ENCODE measurements around the gene PRIMPOL.
"Not testable (repeated sequence)": the region's sequence is repeated elsewhere in the genome, so short reads cannot be mapped to it uniquely, and the experiment has no call there.

The PRIMPOL gene

DNA sequence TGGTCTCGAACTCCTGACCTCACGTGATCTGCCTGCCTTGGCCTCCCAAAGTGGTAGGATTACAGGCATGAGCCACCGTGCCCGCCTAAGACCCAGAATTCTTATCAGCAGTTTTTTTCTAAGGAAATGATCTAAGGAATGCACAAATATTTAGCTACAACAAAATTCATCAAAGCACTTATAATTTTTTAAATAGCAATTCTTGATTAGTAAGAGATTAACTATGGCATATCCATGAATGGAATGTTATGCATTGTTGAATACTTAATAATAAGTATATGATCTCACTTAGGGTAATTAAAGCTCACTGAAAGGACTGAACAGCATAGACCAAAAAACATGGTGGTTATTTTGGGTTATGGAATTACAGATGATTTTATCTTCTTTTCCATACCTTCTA is 66.0 kb downstream of the PRIMPOL start:
- DNase-seq = no peak

DNA sequence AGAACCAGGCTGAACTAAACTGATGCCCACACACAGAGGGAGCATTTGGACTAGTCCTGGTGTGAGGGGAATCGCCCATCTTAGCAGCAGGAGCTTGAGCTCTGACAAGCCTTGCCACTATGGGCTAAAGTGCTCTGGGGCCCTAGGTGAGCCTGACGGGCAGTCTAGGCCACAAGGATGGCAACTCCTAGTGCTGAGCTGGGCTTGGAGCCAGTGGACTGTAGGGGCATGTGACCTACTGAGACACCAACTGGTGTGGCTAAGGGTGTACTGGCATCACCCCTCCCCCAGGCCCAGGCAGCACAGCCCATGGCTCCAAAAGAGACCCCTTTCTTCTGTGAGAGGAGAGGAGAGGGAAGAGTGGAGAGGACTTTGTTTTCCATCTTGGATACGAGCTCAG is 69.9 kb downstream of the PRIMPOL start:
- no peak for DNase-seq

DNA sequence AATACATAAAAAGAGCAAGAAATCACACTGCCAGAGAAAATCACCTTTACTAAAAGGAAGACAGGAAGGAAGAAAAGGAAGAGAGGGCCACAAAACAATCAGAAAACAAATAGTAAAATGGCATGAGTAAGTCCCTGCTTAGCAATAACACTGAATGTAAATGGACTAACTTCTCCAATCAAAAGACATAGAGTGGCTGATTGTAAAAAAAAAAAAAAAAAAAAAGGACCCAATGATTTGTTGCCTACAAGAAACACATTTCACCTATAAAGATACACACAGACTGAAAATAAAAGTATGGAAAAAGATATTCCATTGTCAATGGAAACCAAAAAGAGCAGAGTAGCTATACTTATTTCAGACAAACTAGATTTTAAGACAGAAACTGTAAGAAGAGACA is 71.7 kb downstream of the PRIMPOL start:
- no peak for DNase-seq

DNA sequence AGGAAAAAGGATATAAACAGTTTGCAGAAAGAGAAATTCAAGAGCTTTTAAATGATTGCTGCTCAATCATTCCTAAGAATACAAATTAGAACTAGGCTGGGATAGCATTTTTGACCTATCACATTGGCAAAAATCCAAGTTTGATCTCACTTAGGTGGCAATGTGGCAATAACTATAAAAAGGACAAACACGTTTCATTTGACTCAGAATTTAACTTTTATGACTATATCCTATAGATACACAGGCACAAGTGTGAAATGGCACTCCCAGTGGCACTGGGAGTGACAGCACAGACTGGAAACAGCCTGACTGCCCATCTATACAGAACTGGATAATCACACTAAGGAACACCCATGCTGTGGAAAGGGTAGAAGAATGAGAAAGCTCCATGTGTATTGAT is 73.3 kb downstream of the PRIMPOL start:
- DNase-seq = no peak

DNA sequence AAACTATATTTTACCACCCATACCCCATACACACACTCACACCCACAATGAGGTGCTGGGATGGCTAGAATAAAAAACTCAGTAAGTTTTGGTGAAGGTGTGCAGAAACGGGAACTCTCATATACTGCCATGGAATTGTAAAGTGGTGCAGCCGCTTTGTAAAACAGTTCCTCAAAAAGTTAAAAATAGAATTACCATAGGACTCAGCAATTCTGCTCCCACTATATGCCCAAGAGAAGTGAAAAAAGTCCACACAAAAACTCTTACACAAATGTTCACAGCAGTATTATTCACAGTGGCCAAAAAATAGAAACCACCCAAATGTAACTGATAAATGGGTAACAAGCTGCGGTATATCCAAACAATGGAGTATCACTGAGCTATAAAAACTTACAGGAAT is 77.9 kb downstream of the PRIMPOL start:
- no peak for DNase-seq

DNA sequence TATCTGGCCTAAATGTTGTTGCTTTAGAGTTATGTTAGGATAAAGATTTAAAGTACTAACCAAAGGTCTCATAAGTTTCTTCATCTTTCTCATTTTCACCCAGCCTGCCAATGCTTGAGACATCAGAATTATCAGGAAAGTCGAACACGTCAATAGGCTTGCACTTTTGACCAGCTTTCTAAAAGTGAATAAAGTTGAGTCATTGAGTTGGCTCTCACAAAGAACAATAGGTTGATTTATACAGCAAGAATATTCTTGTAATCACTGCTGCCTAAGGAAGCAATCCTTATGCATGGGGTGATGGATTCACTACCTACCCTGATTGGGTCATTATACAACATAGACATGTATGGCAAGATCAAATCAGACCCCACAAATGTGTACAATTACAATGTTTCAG is 79.3 kb downstream of the PRIMPOL start:
- no peak for DNase-seq

DNA sequence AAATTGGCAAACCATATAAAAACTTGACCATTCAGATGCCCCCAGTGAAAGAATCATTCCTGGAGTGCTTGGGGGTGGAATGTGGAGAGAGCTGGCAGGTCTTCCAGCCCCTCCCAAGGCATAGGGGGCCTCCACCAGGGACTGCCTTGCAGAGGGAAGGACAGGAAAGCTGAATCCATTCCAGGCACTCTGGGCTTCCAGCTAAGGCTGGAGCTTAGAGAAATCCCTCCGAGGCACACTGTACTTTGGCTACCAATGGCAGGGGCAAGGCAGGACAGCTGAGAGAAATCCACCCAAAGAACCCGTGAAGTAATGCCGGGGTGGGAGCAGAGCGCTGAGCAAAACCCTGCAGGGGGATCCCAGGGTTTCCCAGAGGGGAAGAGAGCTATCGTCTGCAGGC is 80.4 kb downstream of the PRIMPOL start:
- no peak for DNase-seq

DNA sequence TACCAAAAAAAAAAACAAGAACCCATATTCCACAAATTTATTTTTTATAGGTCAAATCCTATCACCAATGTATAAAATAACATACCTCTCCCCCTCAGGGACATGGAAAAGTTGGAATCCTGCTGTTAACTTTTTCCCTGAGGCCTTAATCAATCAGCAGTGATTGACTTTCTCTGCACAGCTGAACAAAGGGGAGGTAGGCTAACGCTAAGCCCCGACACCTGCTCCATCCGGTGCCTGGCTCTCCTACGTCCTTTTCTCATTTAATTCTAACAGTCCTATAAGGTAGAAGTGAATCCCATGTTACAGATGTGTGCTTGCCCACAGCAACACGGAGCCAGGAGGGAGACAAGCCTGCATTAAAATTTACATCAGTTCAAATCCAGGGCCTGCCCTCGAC is 81.5 kb downstream of the PRIMPOL start:
- DNase-seq = no peak

DNA sequence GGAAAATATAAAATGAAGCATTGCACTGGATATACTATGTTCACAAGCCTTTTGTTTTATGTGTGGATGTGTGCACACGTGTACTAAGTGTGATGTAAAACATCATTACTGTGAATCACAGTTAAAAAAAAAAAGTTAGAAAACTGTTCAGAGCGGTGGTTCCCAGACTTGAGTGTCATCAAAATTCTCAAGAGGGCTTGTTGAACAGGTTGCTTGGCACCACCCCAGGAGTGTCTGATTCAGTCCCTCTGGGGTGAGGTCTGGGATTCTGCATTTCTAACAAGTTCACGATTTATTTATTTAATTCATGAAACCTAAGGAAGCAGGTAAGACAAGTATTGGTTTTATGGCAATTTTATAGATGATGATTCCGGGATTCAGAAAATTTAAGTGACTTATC is 82.6 kb downstream of the PRIMPOL start:
- no peak for DNase-seq

DNA sequence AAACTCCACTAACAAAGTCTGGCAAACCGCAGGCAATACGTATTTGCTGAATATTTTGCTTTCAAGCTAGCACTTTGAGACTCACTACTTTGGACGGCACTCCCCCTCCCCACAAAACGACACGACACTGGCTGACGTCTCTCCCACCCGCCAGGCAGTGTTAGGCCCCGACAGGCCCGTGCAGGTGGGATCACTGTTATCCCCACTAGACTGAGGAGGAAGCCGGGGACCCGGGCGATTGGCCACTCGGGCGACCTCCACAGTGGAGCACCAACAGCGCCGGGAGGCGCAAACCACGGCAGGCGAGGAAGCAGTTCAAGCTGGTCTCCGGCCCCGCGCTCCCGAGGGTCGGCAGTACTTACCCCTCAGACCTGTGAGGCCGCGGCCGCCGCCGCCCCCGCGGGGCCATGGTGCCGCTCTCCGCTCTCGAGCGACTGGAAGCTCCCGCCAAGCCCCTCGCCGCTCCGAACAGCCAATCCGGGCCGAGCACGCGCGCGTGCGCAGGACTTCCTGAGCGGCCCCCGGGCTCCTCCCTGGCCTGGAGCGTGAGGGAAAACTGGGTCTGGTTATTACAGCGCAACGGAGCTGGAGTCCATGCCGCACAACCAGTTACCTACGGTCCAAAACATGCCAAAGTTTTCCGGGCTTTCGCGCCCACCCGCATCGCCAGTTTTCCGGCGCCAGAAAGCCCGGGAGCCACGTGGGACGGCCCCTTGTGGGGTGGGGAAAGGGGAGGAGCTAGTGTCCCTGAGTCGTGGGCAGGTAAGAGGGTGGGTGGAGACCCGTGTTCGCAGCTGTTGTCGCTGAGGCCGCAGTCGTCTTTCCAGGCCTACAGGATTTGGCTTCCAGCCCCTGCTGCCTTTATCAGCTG is 84.4 kb downstream of the PRIMPOL start, which contains the start of gene CENPU:
Gene CENPU, minus strand, starts transcription at position 443 of the 871 bp plus-strand sequence. Its CDS starts 34 bp downstream, at position 409.
- DNase-seq = peak; percentile 96 to 97

DNA sequence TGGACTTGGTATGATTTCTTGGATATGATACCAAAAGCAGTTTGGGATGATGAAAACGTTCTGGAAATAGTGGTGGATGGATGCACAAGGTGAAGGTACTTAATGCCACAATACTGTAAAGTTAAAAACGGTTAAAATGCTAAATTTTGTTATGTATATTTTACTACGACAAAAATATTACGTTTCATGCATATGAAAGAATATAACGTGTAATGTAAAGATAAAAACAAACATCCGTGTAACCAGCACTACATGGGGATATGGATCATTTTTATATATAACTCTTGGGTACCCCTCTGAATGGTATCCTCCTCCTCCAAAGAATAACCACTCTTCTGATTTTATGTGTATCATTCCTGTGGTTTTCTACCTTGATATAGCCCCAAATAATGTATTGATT is 85.2 kb downstream of the PRIMPOL start:
- DNase-seq = no peak

DNA sequence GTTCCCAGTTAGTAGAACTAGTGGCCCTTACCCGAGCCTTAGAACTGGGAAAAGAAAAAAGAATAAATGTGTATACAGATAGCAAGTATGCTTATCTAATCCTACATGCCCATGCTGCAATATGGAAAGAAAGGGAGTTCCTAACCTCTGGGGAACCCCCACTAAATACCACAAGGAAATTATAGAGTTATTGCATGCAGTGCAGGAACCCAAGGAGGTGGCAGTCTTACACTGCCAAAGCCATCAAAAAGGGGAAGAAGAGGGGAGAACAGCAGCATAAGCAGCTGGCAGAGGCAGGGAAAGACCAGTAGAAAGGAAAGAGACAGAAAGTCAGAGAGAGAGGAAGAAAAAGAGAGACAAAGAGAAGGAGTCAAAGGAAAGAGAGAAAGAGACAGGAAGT is 90.0 kb downstream of the PRIMPOL start:
- peak in 1 of 2 donors; percentile 32 for DNase-seq

DNA sequence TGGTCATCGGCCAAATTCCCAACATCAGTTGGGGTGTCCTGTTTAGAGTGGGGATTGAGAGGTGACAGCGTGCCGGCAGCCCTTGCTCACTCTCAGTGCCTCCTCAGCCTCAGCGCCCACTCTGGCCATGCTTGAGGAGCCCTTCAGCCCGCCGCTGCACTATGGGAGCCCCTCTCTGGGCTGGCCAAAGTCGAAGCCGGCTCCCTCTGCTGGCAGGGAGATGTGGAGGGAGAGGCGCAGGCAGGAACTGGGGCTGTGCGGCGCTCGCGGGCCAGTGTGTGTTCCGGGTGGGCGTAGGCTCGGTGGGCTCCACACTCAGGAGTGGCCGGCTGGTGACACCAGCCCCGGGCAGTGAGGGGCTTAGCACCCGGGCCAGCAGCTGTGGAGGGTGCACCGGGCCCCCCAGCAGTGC is 91.4 kb downstream of the PRIMPOL start:
- DNase-seq = no peak

DNA sequence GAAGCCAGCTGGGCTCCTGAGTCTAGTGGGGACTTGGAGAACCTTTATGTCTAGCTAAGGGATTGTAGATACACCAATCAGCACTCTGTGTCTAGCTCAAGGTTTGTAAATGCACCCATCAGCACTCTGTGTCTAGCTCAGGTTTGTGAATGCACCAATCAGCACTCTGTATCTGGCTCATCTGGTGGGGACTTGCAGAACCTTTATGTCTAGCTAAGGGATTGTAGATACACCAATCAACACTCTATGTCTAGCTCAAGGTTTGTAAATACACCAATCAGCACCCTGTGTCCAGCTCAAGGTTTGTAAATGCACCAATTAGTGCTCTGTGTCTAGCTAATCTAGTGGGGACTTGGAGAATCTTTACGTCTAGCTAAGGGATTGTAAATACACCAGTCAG is 92.1 kb downstream of the PRIMPOL start:
- not testable (repeated sequence) for DNase-seq

DNA sequence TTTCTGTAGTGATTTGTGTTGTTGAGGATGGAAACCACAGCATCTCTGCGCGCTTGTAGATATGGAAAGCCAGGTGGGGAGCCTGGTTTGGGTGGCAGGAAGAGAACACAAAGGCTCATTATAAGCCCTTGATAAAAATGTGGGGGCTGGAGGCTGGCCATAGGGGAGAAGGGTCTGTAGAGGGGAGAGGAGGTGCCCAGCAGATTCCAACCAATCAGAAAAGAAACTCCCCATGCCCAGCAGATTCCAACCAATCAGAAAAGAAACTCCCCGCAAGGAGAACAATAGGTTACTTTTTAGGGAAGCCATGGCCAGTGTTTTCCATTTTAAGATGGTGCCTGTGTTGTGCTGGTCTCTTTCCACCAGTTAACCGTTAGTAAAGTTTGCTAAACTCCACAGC is 94.1 kb downstream of the PRIMPOL start:
- DNase-seq = no peak

DNA sequence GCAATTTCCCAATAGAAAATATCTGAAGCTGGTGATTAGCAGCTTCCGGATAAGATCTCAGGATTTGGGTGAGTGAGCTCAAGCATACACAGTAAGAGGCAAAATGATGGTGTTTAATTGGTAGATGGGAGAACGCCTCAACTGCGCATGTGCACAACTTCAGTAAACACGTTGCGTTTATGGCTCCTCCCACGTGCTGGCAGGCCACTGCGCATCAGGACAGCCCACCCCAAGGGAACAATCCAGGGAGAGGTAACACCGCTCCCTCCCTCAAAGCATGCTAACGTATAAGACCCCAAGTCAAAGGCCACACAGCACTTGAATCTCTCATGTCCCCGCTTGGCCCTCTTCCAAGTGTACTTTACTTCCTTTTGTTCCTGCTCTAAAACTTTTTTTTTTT is 94.7 kb downstream of the PRIMPOL start:
- no peak for DNase-seq

Measured in CD4-positive, alpha-beta T cell treated with Interleukin-4 for 1 hour (primary cell).